ENCODE results near the gene PCDHGB3.
"Not testable (repeated sequence)": the region's sequence is repeated elsewhere in the genome, so short reads cannot be mapped to it uniquely, and the experiment has no call there.

The PCDHGB3 gene

GRCh38 chr5:141392429-141393198 is 22.6 kb downstream of the PCDHGB3 start, which contains the start of gene PCDHGA8:
Gene PCDHGA8 (plus strand): TSS chr5:141392633. CDS start chr5:141392814, 181 bp downstream.
- no peak for DNase-seq (ENCODE audit: low spot score)

GRCh38 chr5:141393267-141393666 is 23.2 kb downstream of the PCDHGB3 start:
- no peak for DNase-seq (ENCODE audit: low spot score)

GRCh38 chr5:141394401-141395187 is 24.6 kb downstream of the PCDHGB3 start:
- not testable (repeated sequence) for DNase-seq (ENCODE audit: low spot score)

- DNase-seq (ENCODE audit: low spot score), result peak; percentile 80
Measured at GRCh38 chr5:141397756-141398551, 27.9 kb downstream of the PCDHGB3 start, which contains the start of gene PCDHGB5. Gene PCDHGB5 (plus strand): TSS chr5:141397947. CDS start chr5:141398128, 181 bp downstream.

- DNase-seq (ENCODE audit: low spot score), result no peak
Measured at GRCh38 chr5:141398608-141399007, 28.6 kb downstream of the PCDHGB3 start.

GRCh38 chr5:141399555-141400258 is 29.7 kb downstream of the PCDHGB3 start:
- DNase-seq (ENCODE audit: low spot score), result no peak

- no peak for DNase-seq (ENCODE audit: low spot score)
Measured at GRCh38 chr5:141402553-141403243, 32.7 kb downstream of the PCDHGB3 start, which contains the start of gene PCDHGA9. Gene PCDHGA9 (plus strand): TSS chr5:141402778. CDS start chr5:141402953, 175 bp downstream.

- DNase-seq (ENCODE audit: low spot score), result no peak
Measured at GRCh38 chr5:141403387-141403786, 33.3 kb downstream of the PCDHGB3 start.

- not testable (repeated sequence) for DNase-seq (ENCODE audit: low spot score)
Measured at GRCh38 chr5:141407790-141408505, 37.9 kb downstream of the PCDHGB3 start, which contains the start of gene PCDHGB6. Gene PCDHGB6 (plus strand): TSS chr5:141408021. CDS start chr5:141408203, 182 bp downstream.

GRCh38 chr5:141409598-141410306 is 39.7 kb downstream of the PCDHGB3 start:
- DNase-seq (ENCODE audit: low spot score), result no peak

GRCh38 chr5:141411575-141411974 is 41.5 kb downstream of the PCDHGB3 start:
- no peak for DNase-seq (ENCODE audit: low spot score)

- peak; percentile 91 for DNase-seq (ENCODE audit: low spot score)
Measured at GRCh38 chr5:141412854-141413539, 43.0 kb downstream of the PCDHGB3 start, which contains the start of gene PCDHGA10. Gene PCDHGA10 (plus strand): TSS chr5:141412987. CDS start chr5:141413176, 189 bp downstream.

- peak; percentile 88 for DNase-seq (ENCODE audit: low spot score)
Measured at GRCh38 chr5:141413540-141414069, 43.6 kb downstream of the PCDHGB3 start.

GRCh38 chr5:141414548-141415274 is 44.7 kb downstream of the PCDHGB3 start:
- DNase-seq (ENCODE audit: low spot score), result not testable (repeated sequence)

GRCh38 chr5:141415275-141415618 is 45.2 kb downstream of the PCDHGB3 start:
- not testable (repeated sequence) for DNase-seq (ENCODE audit: low spot score)

GRCh38 chr5:141417494-141418172 is 47.6 kb downstream of the PCDHGB3 start, which contains the start of gene PCDHGB7:
Gene PCDHGB7 (plus strand): TSS chr5:141417677. CDS start chr5:141417860, 183 bp downstream.
- not testable (repeated sequence) for DNase-seq (ENCODE audit: low spot score)

Data from HuH-7.5 (cell line).